Mesendoderm (in vitro differentiated cells): ENCODE results near the gene ALK.

Experiments
- DNase-seq: peaks from one replicate; pipeline ENCODE4 v3.0.0; 2013
- H2AK5ac ChIP-seq: 2 replicates; pipeline ENCODE4 v1.6.1; 2013; ENCODE audit warnings: low read length, inconsistent platforms
- H2BK120ac ChIP-seq: 2 replicates; pipeline ENCODE4 v1.6.1; 2013; ENCODE audit warnings: low read depth, mild to moderate bottlenecking, low read length, moderate library complexity, mixed read lengths
- H2BK15ac ChIP-seq: replicated peaks from 2 replicates; pipeline ENCODE4 v1.6.1; 2013; ENCODE audit warnings: low read depth, mild to moderate bottlenecking, moderate library complexity
- H2BK5ac ChIP-seq: 2 replicates; pipeline ENCODE4 v1.6.1; 2013; ENCODE audit warnings: low read length, inconsistent platforms
- H3K18ac ChIP-seq: 2 replicates; pipeline ENCODE4 v1.6.1; 2013; ENCODE audit warnings: mild to moderate bottlenecking, low read length, mixed read lengths
- H3K23ac ChIP-seq: one replicate; pipeline ENCODE4 v1.6.1; 2013; ENCODE audit warnings: low read length
- H3K27ac ChIP-seq: 2 replicates; pipeline ENCODE4 v1.5.1; 2013; ENCODE audit warnings: low read depth, mild to moderate bottlenecking, inconsistent platforms, low read length, moderate library complexity
- H3K27me3 ChIP-seq: 2 replicates; pipeline ENCODE4 v1.6.1; 2013; ENCODE audit warnings: low read length, control low read depth, mild to moderate bottlenecking, inconsistent platforms; ENCODE audit not compliant: insufficient read depth, poor library complexity
- H3K36me3 ChIP-seq: 2 replicates; pipeline ENCODE4 v1.6.1; 2013; ENCODE audit warnings: low read length, inconsistent platforms; ENCODE audit not compliant: control insufficient read depth, insufficient read depth
- H3K4ac ChIP-seq: one replicate; pipeline ENCODE4 v1.6.1; 2013; ENCODE audit warnings: low read depth, mild to moderate bottlenecking, low read length, moderate library complexity
- H3K4me1 ChIP-seq: 2 replicates; pipeline ENCODE4 v1.6.1; 2013; ENCODE audit warnings: low read depth, low read length, inconsistent platforms; ENCODE audit not compliant: control insufficient read depth
- H3K4me2 ChIP-seq: 2 replicates; pipeline ENCODE4 v1.6.1; 2013; ENCODE audit warnings: low read length
- H3K4me3 ChIP-seq: 2 replicates; pipeline ENCODE4 v1.5.1; 2013; ENCODE audit warnings: mild to moderate bottlenecking, low read length
- H3K56ac ChIP-seq: one replicate; pipeline ENCODE4 v1.6.1; 2013; ENCODE audit warnings: low read length
- H3K79me1 ChIP-seq: 2 replicates; pipeline ENCODE4 v1.6.1; 2013; ENCODE audit warnings: low read length, inconsistent platforms
- H3K79me2 ChIP-seq: 2 replicates; pipeline ENCODE4 v1.6.1; 2013; ENCODE audit warnings: mild to moderate bottlenecking, low read length; ENCODE audit not compliant: control insufficient read depth, insufficient read depth
- H3K9ac ChIP-seq: 2 replicates; pipeline ENCODE4 v1.6.1; 2013; ENCODE audit warnings: low read length, inconsistent platforms
- H4K5ac ChIP-seq: one replicate; pipeline ENCODE4 v1.6.1; 2013; ENCODE audit warnings: low read length
- H4K8ac ChIP-seq: one replicate; pipeline ENCODE4 v1.6.1; 2013; ENCODE audit warnings: low read depth, mild to moderate bottlenecking, control low read depth, low read length, moderate library complexity
- WGBS: extraction: QIAGEN DNeasy Blood & Tissue Kit; methylation state at CpG from one replicate; pipeline ENCODE4 v1.1.7; 2013; ENCODE audit warnings: low lambda C conversion rate, missing lambda C conversion rate; ENCODE audit not compliant: insufficient coverage; ENCODE audit errors: extremely low coverage; 5-methylcytosine and 5-hydroxymethylcytosine counted together

ALK gene

DNA sequence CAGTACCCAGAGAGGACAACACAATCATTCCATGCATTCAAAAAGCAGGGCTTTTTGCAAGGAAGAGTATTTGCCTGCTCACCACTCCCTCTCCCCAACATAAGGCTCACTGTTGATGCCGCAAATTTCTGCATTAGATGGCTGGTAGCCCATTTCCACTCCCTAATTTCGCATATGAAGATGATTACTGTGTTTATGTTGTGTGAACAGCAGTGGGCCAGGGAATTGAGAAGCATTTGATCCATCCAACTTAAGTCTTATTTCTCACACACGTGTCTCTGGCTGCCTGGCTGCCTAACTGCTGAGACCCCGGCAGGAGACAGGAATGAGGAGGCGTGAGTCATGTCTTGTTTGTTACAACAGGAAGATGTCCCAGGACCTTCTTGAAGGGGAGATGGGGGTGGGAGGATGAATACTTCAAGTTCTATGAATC lies 294.1 kb downstream of the ALK start:
- H2BK120ac ChIP-seq: no peak overlapping the region
- H3K9ac ChIP-seq: no peak overlapping the region
- H3K4ac ChIP-seq: no peak overlapping the region
- no peak overlapping the region for H3K27ac ChIP-seq
- no CpG with 5 or more reads among the region's 5 CpGs for WGBS
- H3K4me2 ChIP-seq: no peak overlapping the region
- H3K4me3 ChIP-seq: no peak overlapping the region
- H3K23ac ChIP-seq: no peak overlapping the region
- no peak overlapping the region for H4K8ac ChIP-seq
- H3K27me3 ChIP-seq: no peaks in the 10 kb centered on the region
- H2AK5ac ChIP-seq: no peak overlapping the region
- no peaks in the 10 kb centered on the region for H3K36me3 ChIP-seq
- no peaks in the 10 kb centered on the region for H3K79me2 ChIP-seq
- no peaks in the 10 kb centered on the region for H3K4me1 ChIP-seq
- no peak overlapping the region for H4K5ac ChIP-seq
- no peak overlapping the region for H3K56ac ChIP-seq
- peak; percentile 80 for DNase-seq
- no peaks in the 10 kb centered on the region for H3K79me1 ChIP-seq
- H2BK5ac ChIP-seq: no peak overlapping the region
- H2BK15ac ChIP-seq: no peak overlapping the region
- no peak overlapping the region for H3K18ac ChIP-seq

DNA sequence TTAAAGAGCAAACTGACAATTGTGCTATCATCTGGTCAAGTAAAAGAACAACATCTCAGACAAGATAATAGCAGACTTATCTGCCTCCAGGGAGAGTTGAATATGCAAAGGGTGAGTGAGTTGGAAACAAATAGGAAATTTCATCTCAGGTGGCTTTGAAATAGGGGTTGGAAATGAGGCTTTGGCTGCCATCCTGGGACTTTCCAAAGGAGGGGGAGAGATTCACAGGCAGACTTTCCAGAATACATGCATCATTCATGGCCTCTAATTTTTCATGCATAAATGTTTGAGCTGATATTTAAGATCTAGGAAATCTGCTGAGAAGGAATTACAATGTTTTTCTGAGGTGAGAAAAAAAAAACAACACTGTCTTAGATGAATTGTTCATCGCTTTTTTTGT lies 300.5 kb downstream of the ALK start:
- no peak overlapping the region for H2BK15ac ChIP-seq
- no peak for DNase-seq
- no peak overlapping the region for H3K23ac ChIP-seq
- no peak overlapping the region for H4K8ac ChIP-seq
- H3K79me2 ChIP-seq: no peaks in the 10 kb centered on the region
- H3K9ac ChIP-seq: no peak overlapping the region
- H2BK120ac ChIP-seq: no peak overlapping the region
- no peak overlapping the region for H3K4me2 ChIP-seq
- H3K79me1 ChIP-seq: no peaks in the 10 kb centered on the region
- no peak overlapping the region for H3K56ac ChIP-seq
- no CpG with 5 or more reads among the region's 1 CpG for WGBS
- no peak overlapping the region for H3K4me3 ChIP-seq
- H3K36me3 ChIP-seq: no peaks in the 10 kb centered on the region
- H3K27ac ChIP-seq: no peak overlapping the region
- H3K18ac ChIP-seq: no peak overlapping the region
- no peak overlapping the region for H4K5ac ChIP-seq
- H2BK5ac ChIP-seq: no peak overlapping the region
- no peaks in the 10 kb centered on the region for H3K27me3 ChIP-seq
- no peaks in the 10 kb centered on the region for H3K4me1 ChIP-seq
- no peak overlapping the region for H2AK5ac ChIP-seq
- H3K4ac ChIP-seq: no peak overlapping the region

DNA sequence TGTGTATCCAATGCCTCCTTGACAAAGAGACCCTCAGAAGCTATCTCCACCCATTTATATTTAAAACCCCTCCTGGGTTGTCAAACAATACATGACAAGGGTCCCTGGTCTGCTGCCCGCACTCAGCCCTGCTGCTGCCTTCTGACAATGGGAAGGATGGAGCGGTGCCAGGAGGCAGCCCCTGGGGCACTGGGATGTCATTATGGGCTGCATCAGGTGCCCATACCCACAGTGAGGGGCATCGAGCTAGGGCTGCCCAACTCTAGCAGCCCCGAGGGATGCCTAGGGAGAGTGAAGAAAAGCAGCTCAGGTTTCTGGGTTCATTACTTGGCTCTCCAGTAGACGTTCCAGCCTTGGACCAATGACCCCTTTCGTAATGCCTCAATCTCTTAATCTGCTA lies 301.7 kb downstream of the ALK start:
- Histone ChIP-seq H3K4me1 (no peaks in the 10 kb centered on the region), H2BK15ac (no peak overlapping the region), H3K79me1 (no peaks in the 10 kb centered on the region), H3K27ac (no peak overlapping the region), H3K4me2 (no peak overlapping the region), H3K27me3 (no peaks in the 10 kb centered on the region), H4K8ac (no peak overlapping the region), H2BK5ac (no peak overlapping the region), H3K4ac (no peak overlapping the region), H4K5ac (no peak overlapping the region), H3K56ac (no peak overlapping the region), H3K79me2 (no peaks in the 10 kb centered on the region), H2BK120ac (no peak overlapping the region), H3K9ac (no peak overlapping the region), H2AK5ac (no peak overlapping the region), H3K23ac (no peak overlapping the region), H3K18ac (no peak overlapping the region), H3K36me3 (no peaks in the 10 kb centered on the region), H3K4me3 (no peak overlapping the region)
- no CpG with 5 or more reads among the region's 6 CpGs for WGBS
- DNase-seq: no peak

DNA sequence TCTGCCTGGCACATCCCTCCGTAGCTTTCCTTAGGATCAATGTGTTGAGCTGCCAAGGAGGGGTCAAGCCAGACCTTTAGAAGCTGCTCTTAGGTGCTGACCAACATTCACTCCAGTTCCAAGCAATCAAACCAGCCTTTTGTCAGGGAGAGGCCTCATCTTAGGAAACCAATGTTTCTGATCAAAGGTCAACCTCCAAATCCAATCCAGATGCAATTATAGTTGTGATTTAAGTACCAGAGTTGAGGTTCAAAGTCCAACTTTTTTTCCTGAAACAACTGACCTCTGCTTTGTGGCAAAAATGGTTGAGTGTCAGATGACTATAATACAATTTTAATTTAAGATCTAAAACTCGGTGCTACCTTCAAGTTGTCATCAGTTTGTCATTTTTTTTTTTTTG lies 303.4 kb downstream of the ALK start:
- no peak overlapping the region for H4K8ac ChIP-seq
- WGBS: no CpG with 5 or more reads among the region's 2 CpGs
- no peak overlapping the region for H2BK5ac ChIP-seq
- no peak overlapping the region for H2AK5ac ChIP-seq
- H3K79me2 ChIP-seq: no peaks in the 10 kb centered on the region
- no peak overlapping the region for H3K56ac ChIP-seq
- no peak overlapping the region for H3K4me2 ChIP-seq
- H2BK15ac ChIP-seq: no peak overlapping the region
- H3K36me3 ChIP-seq: no peaks in the 10 kb centered on the region
- no peak overlapping the region for H4K5ac ChIP-seq
- no peaks in the 10 kb centered on the region for H3K79me1 ChIP-seq
- H2BK120ac ChIP-seq: no peak overlapping the region
- no peak overlapping the region for H3K27ac ChIP-seq
- no peak for DNase-seq
- H3K4ac ChIP-seq: no peak overlapping the region
- no peaks in the 10 kb centered on the region for H3K4me1 ChIP-seq
- no peak overlapping the region for H3K18ac ChIP-seq
- H3K9ac ChIP-seq: no peak overlapping the region
- H3K4me3 ChIP-seq: no peak overlapping the region
- H3K23ac ChIP-seq: no peak overlapping the region
- H3K27me3 ChIP-seq: no peaks in the 10 kb centered on the region

DNA sequence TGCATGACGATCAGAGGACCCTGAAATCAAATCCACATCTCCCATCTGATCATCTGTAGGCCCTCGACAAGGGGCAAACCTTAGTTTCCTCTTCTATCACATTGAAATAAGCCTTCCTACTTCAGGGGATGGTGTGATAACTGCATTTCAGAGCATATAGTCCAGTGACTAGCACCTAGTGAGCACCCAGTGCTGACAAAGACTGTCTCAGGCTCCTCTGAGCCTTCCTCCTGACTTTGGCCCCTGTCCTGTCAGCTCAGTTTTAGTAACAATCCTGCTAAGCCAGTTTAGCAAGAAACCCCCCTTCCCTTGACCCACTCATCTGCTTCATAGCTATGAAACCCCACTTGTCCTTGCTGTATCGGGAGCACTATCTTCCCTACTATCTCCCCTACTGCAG lies 304.0 kb downstream of the ALK start:
- no peak for DNase-seq
- H4K5ac ChIP-seq: no peak overlapping the region
- H3K36me3 ChIP-seq: no peaks in the 10 kb centered on the region
- no peak overlapping the region for H2AK5ac ChIP-seq
- no peaks in the 10 kb centered on the region for H3K27me3 ChIP-seq
- no peak overlapping the region for H3K56ac ChIP-seq
- no peak overlapping the region for H3K4me2 ChIP-seq
- no peaks in the 10 kb centered on the region for H3K79me1 ChIP-seq
- H3K4me3 ChIP-seq: no peak overlapping the region
- no peak overlapping the region for H3K9ac ChIP-seq
- no CpG with 5 or more reads among the region's 3 CpGs for WGBS
- no peak overlapping the region for H2BK5ac ChIP-seq
- H2BK120ac ChIP-seq: no peak overlapping the region
- no peaks in the 10 kb centered on the region for H3K4me1 ChIP-seq
- no peak overlapping the region for H2BK15ac ChIP-seq
- H3K4ac ChIP-seq: no peak overlapping the region
- no peak overlapping the region for H3K23ac ChIP-seq
- no peak overlapping the region for H4K8ac ChIP-seq
- H3K79me2 ChIP-seq: no peaks in the 10 kb centered on the region
- no peak overlapping the region for H3K27ac ChIP-seq
- H3K18ac ChIP-seq: no peak overlapping the region

DNA sequence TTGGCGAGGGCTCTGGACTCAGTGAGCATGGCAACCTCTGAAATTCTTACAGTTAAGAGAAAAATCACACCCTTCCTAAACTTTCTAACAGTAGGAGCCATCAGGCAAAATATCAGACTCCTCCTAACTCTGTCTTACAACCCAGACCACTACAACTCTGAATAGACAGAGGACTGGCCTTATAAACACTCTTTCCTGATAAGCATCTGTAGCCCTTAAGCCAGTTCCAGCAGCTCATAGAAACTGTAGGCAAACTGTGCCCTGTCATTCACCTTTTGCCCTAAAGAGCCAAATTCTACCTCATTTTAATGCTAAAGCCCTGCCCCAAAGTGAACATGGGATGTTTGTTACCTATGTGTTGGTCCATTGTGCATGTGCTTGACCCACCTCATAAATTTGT lies 304.8 kb downstream of the ALK start:
- Histone ChIP-seq H3K4me1 (no peaks in the 10 kb centered on the region), H3K79me1 (no peaks in the 10 kb centered on the region), H4K5ac (no peak overlapping the region), H2BK15ac (no peak overlapping the region), H3K36me3 (no peaks in the 10 kb centered on the region), H4K8ac (no peak overlapping the region), H3K27me3 (no peaks in the 10 kb centered on the region), H3K79me2 (no peaks in the 10 kb centered on the region), H3K9ac (no peak overlapping the region), H2BK5ac (no peak overlapping the region), H3K4me2 (no peak overlapping the region), H2AK5ac (no peak overlapping the region), H2BK120ac (no peak overlapping the region), H3K23ac (no peak overlapping the region), H3K27ac (no peak overlapping the region), H3K56ac (no peak overlapping the region), H3K4ac (no peak overlapping the region), H3K18ac (no peak overlapping the region), H3K4me3 (no peak overlapping the region)
- WGBS: no CpG with 5 or more reads among the region's 1 CpG
- DNase-seq: no peak
